Endothelial cell of umbilical vein (primary cell): Measurements from ENCODE around the gene PCDH9.

Experiments used
- EZH2 ChIP-seq: IDR thresholded peaks from 2 replicates; pipeline ENCODE4 v1.6.1; 2012; ENCODE audit warnings: borderline replicate concordance, low read depth, mild to moderate bottlenecking, moderate library complexity, low read length, inconsistent platforms; ENCODE audit not compliant: severe bottlenecking
- GATA2 ChIP-seq: IDR thresholded peaks from 2 replicates; pipeline ENCODE4 v1.7.0; 2011; ENCODE audit warnings: low read depth, mild to moderate bottlenecking, moderate library complexity, mixed read lengths, low read length; ENCODE audit not compliant: insufficient read length, insufficient read depth
- JUN ChIP-seq: IDR thresholded peaks from 2 replicates; pipeline ENCODE4 v1.6.1; 2011; ENCODE audit warnings: borderline replicate concordance, low read depth; ENCODE audit not compliant: insufficient read length, insufficient read depth
- MYC ChIP-seq: IDR thresholded peaks from one replicate; pipeline ENCODE4 v1.6.1; 2011; ENCODE audit warnings: mild to moderate bottlenecking, low read depth, low read length
- POLR2A ChIP-seq: IDR thresholded peaks from 2 replicates; pipeline ENCODE4 v1.6.1; 2012; ENCODE audit warnings: low read depth, mild to moderate bottlenecking, control low read depth, low read length
- POLR2AphosphoS5 ChIP-seq: IDR thresholded peaks from 2 replicates; pipeline ENCODE4 v1.6.1; 2012; ENCODE audit warnings: low read depth, mild to moderate bottlenecking, control low read depth, low read length, moderate library complexity; ENCODE audit not compliant: insufficient read depth
- TF ChIP-seq, protein P1 (sequence below), 2 donors: IDR thresholded peaks; 1 replicate in 1 of 2; 2 replicates in 1 of 2; pipeline ENCODE4 v1.5.1; 2011; ENCODE audit warnings: low read length in 2 of 2, mild to moderate bottlenecking in 2 of 2, moderate library complexity in 2 of 2, control low read depth in 1 of 2, inconsistent platforms in 1 of 2, low read depth in 1 of 2; ENCODE audit not compliant: insufficient read depth in 1 of 2; ENCODE audit errors: extremely low read depth in 1 of 2
- TF ChIP-seq, protein P2 (sequence below): IDR thresholded peaks from 2 replicates; pipeline ENCODE4 v1.6.1; 2011; ENCODE audit not compliant: insufficient read depth, insufficient read length

DNA sequence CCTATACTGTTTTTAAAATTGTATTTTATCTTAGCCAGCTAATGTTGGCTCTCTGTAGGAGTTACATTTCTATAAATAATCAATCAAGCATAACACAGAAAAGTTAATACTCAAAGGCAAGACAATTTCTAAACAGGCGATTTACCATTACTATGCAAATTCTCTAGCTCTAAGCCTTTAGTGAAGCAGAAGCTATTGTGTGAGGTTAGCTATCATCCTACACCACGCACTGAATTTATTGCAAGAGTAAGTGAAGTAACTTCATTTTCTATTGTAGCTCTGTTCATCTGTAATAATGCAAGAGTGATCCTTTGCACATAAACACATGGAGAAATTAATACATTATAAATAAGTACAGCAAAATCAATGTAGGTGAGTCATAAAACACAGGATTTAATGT lies 439.3 kb downstream of the PCDH9 start:
- TF ChIP-seq JUN (no peak), POLR2A (no peak), EZH2 (no peak), POLR2AphosphoS5 (no peak), GATA2 (no peak), MYC (no peak)
- TF ChIP-seq, protein P1, sequence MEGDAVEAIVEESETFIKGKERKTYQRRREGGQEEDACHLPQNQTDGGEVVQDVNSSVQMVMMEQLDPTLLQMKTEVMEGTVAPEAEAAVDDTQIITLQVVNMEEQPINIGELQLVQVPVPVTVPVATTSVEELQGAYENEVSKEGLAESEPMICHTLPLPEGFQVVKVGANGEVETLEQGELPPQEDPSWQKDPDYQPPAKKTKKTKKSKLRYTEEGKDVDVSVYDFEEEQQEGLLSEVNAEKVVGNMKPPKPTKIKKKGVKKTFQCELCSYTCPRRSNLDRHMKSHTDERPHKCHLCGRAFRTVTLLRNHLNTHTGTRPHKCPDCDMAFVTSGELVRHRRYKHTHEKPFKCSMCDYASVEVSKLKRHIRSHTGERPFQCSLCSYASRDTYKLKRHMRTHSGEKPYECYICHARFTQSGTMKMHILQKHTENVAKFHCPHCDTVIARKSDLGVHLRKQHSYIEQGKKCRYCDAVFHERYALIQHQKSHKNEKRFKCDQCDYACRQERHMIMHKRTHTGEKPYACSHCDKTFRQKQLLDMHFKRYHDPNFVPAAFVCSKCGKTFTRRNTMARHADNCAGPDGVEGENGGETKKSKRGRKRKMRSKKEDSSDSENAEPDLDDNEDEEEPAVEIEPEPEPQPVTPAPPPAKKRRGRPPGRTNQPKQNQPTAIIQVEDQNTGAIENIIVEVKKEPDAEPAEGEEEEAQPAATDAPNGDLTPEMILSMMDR (IDR thresholded peaks at IDR 0.05; ENCODE audit: extremely low read depth in 1 of 2, insufficient read depth in 1 of 2, low read depth in 1 of 2, low read length in 2 of 2): no peak
- TF ChIP-seq, protein P2, sequence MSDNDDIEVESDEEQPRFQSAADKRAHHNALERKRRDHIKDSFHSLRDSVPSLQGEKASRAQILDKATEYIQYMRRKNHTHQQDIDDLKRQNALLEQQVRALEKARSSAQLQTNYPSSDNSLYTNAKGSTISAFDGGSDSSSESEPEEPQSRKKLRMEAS: no peak
